Endothelial cell of umbilical vein (primary cell): ENCODE data around the gene TMEM158. TPM values are rescaled to one million over a fixed set of nuclear protein-coding genes. Genes with fewer than 3 reads are reported as not detected.

Experiments
- BruUV-seq: library from RNA; stranded (reverse); fragments of 400-500 nt; replicated peaks from 2 replicates; lab custom pipeline; 2021; lab: Mats Ljungman, UMichigan
- CTCF ChIA-PET: fragments of 300-600, 350-600 bp; sonication (Branson Sonifier 250); formaldehyde crosslinking; loops from one replicate; lab custom pipeline; 2021; ENCODE audit warnings: antibody characterized with exemption, inconsistent platforms; lab: Charles Lee
- POLR2A ChIA-PET: fragments of 300-600, 350-600 bp; sonication (Branson Sonifier 250); formaldehyde crosslinking; loops from one replicate; lab custom pipeline; 2021; ENCODE audit warnings: antibody characterized with exemption, inconsistent platforms; lab: Charles Lee
- DNase-seq: peaks from one replicate; pipeline ENCODE4 v3.0.0-alpha.2; 2011; ENCODE audit warnings: low read depth, low spot score
- FAIRE-seq: peaks from 2 replicates; lab custom pipeline; 2011; peaks lifted over from hg19 to GRCh38; lab: Jason Lieb, UNC
- H2AFZ ChIP-seq: 2 replicates; pipeline ENCODE4 v1.6.0; 2012; ENCODE audit warnings: low read depth, low read length, control low read depth, inconsistent platforms
- H3K27ac ChIP-seq: 2 replicates; pipeline ENCODE4 v1.5.1; 2011; ENCODE audit warnings: low read depth, mild to moderate bottlenecking, control low read depth, low read length, moderate library complexity; ENCODE audit not compliant: insufficient read depth
- H3K27me3 ChIP-seq, 2 experiments: 2 replicates each; pipeline versions ENCODE4 v1.6.0 to v1.6.1; 2011; ENCODE audit warnings: low read length in 2 of 2, mixed read lengths in 1 of 2; ENCODE audit not compliant: control insufficient read depth in 2 of 2, insufficient read depth in 2 of 2
- H3K36me3 ChIP-seq, 2 experiments: 2 replicates in 1 of 2; 3 replicates in 1 of 2; pipeline ENCODE4 v1.5.1; 2011; ENCODE audit warnings: low read length in 2 of 2, mild to moderate bottlenecking in 1 of 2, moderate library complexity in 1 of 2; ENCODE audit not compliant: control insufficient read depth in 2 of 2, insufficient read depth in 2 of 2; ENCODE audit errors: extremely low read depth in 1 of 2
- H3K4me1 ChIP-seq: 3 replicates; pipeline ENCODE4 v1.5.1; 2011; ENCODE audit warnings: mild to moderate bottlenecking, low read length; ENCODE audit not compliant: control insufficient read depth, insufficient read depth; ENCODE audit errors: extremely low read depth
- H3K4me2 ChIP-seq: 2 replicates; pipeline ENCODE4 v1.6.1; 2011; ENCODE audit warnings: low read length, control low read depth, mixed read lengths; ENCODE audit not compliant: insufficient read depth
- H3K4me3 ChIP-seq, 3 experiments: fragments of 200-600 bp in 1 of 3; sonication (generic), shearing (Covaris generic) in 1 of 3; replicated peaks in 1 of 3; 2 replicates each; pipeline ENCODE4 v1.5.1; 2011 to 2016; ENCODE audit warnings: control low read depth in 3 of 3, low read length in 3 of 3, mild to moderate bottlenecking in 2 of 3, inconsistent platforms in 1 of 3, low read depth in 1 of 3, moderate library complexity in 1 of 3; ENCODE audit not compliant: insufficient read depth in 1 of 3
- H3K79me2 ChIP-seq: 2 replicates; pipeline ENCODE4 v1.6.0; 2012; ENCODE audit warnings: low read length, inconsistent platforms; ENCODE audit not compliant: control insufficient read depth, insufficient read depth
- H3K9ac ChIP-seq: replicated peaks from 2 replicates; pipeline ENCODE3; 2011; ENCODE audit warnings: low read length, control low read depth; ENCODE audit not compliant: insufficient read depth; ENCODE audit errors: extremely low read depth
- H3K9me1 ChIP-seq: replicated peaks from 3 replicates; pipeline ENCODE4 v1.6.0; 2011; ENCODE audit warnings: mild to moderate bottlenecking, low read length; ENCODE audit not compliant: control insufficient read depth, insufficient read depth; ENCODE audit errors: extremely low read depth
- H3K9me3 ChIP-seq: replicated peaks from 2 replicates; pipeline ENCODE4 v1.5.1; 2012; ENCODE audit warnings: low read length, inconsistent platforms; ENCODE audit not compliant: control insufficient read depth, insufficient read depth
- H4K20me1 ChIP-seq: replicated peaks from 2 replicates; pipeline ENCODE3; 2011; ENCODE audit warnings: mild to moderate bottlenecking, low read length; ENCODE audit not compliant: control insufficient read depth, insufficient read depth; ENCODE audit errors: extremely low read depth
- CTCF ChIP-seq, 2 donors: IDR thresholded peaks; 1 replicate in 1 of 2; 2 replicates in 1 of 2; pipeline ENCODE4 v1.5.1; 2011; ENCODE audit warnings: low read length in 2 of 2, mild to moderate bottlenecking in 2 of 2, moderate library complexity in 2 of 2, control low read depth in 1 of 2, inconsistent platforms in 1 of 2, low read depth in 1 of 2; ENCODE audit not compliant: insufficient read depth in 1 of 2; ENCODE audit errors: extremely low read depth in 1 of 2
- EZH2 ChIP-seq: IDR thresholded peaks from 2 replicates; pipeline ENCODE4 v1.6.1; 2012; ENCODE audit warnings: borderline replicate concordance, low read depth, mild to moderate bottlenecking, moderate library complexity, low read length, inconsistent platforms; ENCODE audit not compliant: severe bottlenecking
- FOS ChIP-seq: IDR thresholded peaks from 2 replicates; pipeline ENCODE4 v1.6.1; 2011; ENCODE audit warnings: mild to moderate bottlenecking, low read length, moderate library complexity, borderline replicate concordance; ENCODE audit not compliant: insufficient read depth
- GATA2 ChIP-seq: IDR thresholded peaks from 2 replicates; pipeline ENCODE4 v1.7.0; 2011; ENCODE audit warnings: low read depth, mild to moderate bottlenecking, moderate library complexity, mixed read lengths, low read length; ENCODE audit not compliant: insufficient read length, insufficient read depth
- JUN ChIP-seq: IDR thresholded peaks from 2 replicates; pipeline ENCODE4 v1.6.1; 2011; ENCODE audit warnings: borderline replicate concordance, low read depth; ENCODE audit not compliant: insufficient read length, insufficient read depth
- MAX ChIP-seq: IDR thresholded peaks from 2 replicates; pipeline ENCODE4 v1.6.1; 2011; ENCODE audit not compliant: insufficient read depth, insufficient read length
- MYC ChIP-seq: IDR thresholded peaks from one replicate; pipeline ENCODE4 v1.6.1; 2011; ENCODE audit warnings: mild to moderate bottlenecking, low read depth, low read length
- POLR2A ChIP-seq: IDR thresholded peaks from 2 replicates; pipeline ENCODE4 v1.6.1; 2012; ENCODE audit warnings: low read depth, mild to moderate bottlenecking, control low read depth, low read length
- POLR2AphosphoS5 ChIP-seq: IDR thresholded peaks from 2 replicates; pipeline ENCODE4 v1.6.1; 2012; ENCODE audit warnings: low read depth, mild to moderate bottlenecking, control low read depth, low read length, moderate library complexity; ENCODE audit not compliant: insufficient read depth
- dilution Hi-C: fragments of 300-500 bp; cut with MboI; formaldehyde crosslinking; loops from one replicate; pipeline ENCODE4 v1.15.0; 2019; ENCODE audit warnings: low sequenced_read_pairs; ENCODE audit not compliant: extremely low pct_ligation_motif_present
- intact Hi-C: fragments of 100-400 bp; cut with micrococcal nuclease; formaldehyde crosslinking; loops from one replicate; pipeline ENCODE4 v1.10.0; 2022
- polyA plus RNA-seq, 4 experiments: library from polyadenylated mRNA; depleted of rRNA in 3 of 4; stranded (reverse) in 3 of 4; unstranded in 1 of 4; fragments of >200 nt; gene quantifications; 2 replicates each; pipeline versions ENCODE4 v1.2.1 to v1.2.3, GENCODE V29; 2011 to 2012; ENCODE audit warnings: missing spikeins in 1 of 4
- total RNA-seq: library from RNA; stranded (reverse); gene quantifications from 2 replicates; pipeline ENCODE4 v1.2.3, GENCODE V29; 2021

Gene TMEM158
- total and polyA plus RNA-seq, 2 donors (not counting 3 experiments of a cell fraction or from before 2014, with no cell fraction given): 0.15 to 0.42 TPM

GRCh38 chr3:45185461-45185860 lies 40.6 kb downstream of the TMEM158 start:
- intact Hi-C loops: no loop called here
- Histone ChIP-seq H3K9me3 (no peaks in the 10 kb centered on the region), H3K4me2 (no peak overlapping the region), H2AFZ (no peak overlapping the region), H3K4me3 (no peak overlapping the region), H3K9me1 (no peaks in the 10 kb centered on the region), H4K20me1 (no peaks in the 10 kb centered on the region), H3K79me2 (no peaks in the 10 kb centered on the region), H3K36me3 (no peaks in the 10 kb centered on the region), H3K4me1 (no peaks in the 10 kb centered on the region), H3K9ac (no peak overlapping the region), H3K27ac (no peak overlapping the region), H3K27me3 (peaks cover 0 to under 1% of the 10 kb centered on the region in 2 experiments)
- DNase-seq (no peak), FAIRE-seq (no peak)
- dilution Hi-C loops: no loop called here
- POLR2A ChIA-PET: no interaction called here
- CTCF ChIA-PET: interaction anchor here (1.0 to 1.6 kb wide), 2 partner anchors 19 to 25 kb away, joined by 4 read pairs; no protein-coding TSS in a partner anchor
- TF ChIP-seq FOS (no peak), POLR2AphosphoS5 (no peak), MAX (no peak), GATA2 (no peak), POLR2A (no peak), CTCF (IDR thresholded peaks at IDR 0.05; ENCODE audit: extremely low read depth in 1 of 2, insufficient read depth in 1 of 2, low read depth in 1 of 2, low read length in 2 of 2) (no peak), MYC (no peak), JUN (no peak), EZH2 (no peak)
- BruUV-seq: no TSS peak
